Neural progenitor cell (in vitro differentiated cells): ENCODE results near the gene BCAS4.
"Not testable (repeated sequence)": the region's sequence is repeated elsewhere in the genome, so short reads cannot be mapped to it uniquely, and the experiment has no call there.

ENCODE experiments used
- EZH2 ChIP-seq: fragments of 200-600 bp; sonication (generic); IDR thresholded peaks from 2 replicates; pipeline ENCODE4 v1.6.1; 2017; ENCODE audit warnings: antibody characterized with exemption, mild to moderate bottlenecking, moderate library complexity
- TF ChIP-seq, protein P1 (sequence below): fragments of 200-600 bp; sonication (generic); IDR thresholded peaks from 2 replicates; pipeline ENCODE4 v1.5.1; 2017; ENCODE audit warnings: antibody characterized with exemption, mild to moderate bottlenecking

DNA sequence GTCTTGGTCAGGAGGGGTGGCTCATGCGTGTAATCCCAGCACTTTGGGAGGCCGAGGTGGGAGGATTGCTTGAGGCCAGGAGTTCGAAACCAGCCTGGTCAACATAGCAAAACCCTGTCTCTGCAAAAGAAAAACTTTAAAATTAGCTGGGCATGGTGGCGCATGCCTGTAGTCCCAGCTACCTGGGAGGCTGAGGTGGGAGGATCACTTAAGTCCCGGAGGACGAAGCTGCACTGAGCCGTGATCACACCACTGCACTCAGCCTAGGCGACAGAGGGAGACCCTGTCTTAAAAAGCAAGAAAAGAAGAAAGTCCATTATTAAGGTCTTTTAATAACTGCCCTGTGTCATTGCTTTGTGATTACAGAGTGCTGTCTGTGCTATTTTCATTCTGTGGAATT, 15.9 kb upstream of the BCAS4 start:
- TF ChIP-seq, protein P1, sequence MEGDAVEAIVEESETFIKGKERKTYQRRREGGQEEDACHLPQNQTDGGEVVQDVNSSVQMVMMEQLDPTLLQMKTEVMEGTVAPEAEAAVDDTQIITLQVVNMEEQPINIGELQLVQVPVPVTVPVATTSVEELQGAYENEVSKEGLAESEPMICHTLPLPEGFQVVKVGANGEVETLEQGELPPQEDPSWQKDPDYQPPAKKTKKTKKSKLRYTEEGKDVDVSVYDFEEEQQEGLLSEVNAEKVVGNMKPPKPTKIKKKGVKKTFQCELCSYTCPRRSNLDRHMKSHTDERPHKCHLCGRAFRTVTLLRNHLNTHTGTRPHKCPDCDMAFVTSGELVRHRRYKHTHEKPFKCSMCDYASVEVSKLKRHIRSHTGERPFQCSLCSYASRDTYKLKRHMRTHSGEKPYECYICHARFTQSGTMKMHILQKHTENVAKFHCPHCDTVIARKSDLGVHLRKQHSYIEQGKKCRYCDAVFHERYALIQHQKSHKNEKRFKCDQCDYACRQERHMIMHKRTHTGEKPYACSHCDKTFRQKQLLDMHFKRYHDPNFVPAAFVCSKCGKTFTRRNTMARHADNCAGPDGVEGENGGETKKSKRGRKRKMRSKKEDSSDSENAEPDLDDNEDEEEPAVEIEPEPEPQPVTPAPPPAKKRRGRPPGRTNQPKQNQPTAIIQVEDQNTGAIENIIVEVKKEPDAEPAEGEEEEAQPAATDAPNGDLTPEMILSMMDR, result not testable (repeated sequence)
- not testable (repeated sequence) for TF ChIP-seq EZH2
